HG03439 (cell line): Measurements from ENCODE around the gene RIC3.

Source experiments
- ATAC-seq: cut with Tn5 transposase; IDR thresholded peaks from one replicate; pipeline ENCODE4 v1.9.1; 2021; ENCODE audit warnings: mild to moderate bottlenecking, moderate library complexity; ENCODE audit not compliant: unreplicated experiment

RIC3 gene

GRCh38 chr11:8090756-8091155 is 78.1 kb downstream of the RIC3 start:
- ATAC-seq, result no peak

GRCh38 chr11:8089791-8090510 is 78.9 kb downstream of the RIC3 start:
- ATAC-seq, result no peak

- ATAC-seq, result no peak
These were observed 81.1 kb downstream of the RIC3 start for GRCh38 chr11:8087756-8088155.

GRCh38 chr11:8087185-8087584 is 81.6 kb downstream of the RIC3 start:
- no peak for ATAC-seq

- ATAC-seq, result no peak
These were observed 82.3 kb downstream of the RIC3 start for GRCh38 chr11:8086571-8086970.

- ATAC-seq, result no peak
These were observed 82.8 kb downstream of the RIC3 start for GRCh38 chr11:8086001-8086479.

GRCh38 chr11:8085011-8085645 is 83.7 kb downstream of the RIC3 start:
- no peak for ATAC-seq

GRCh38 chr11:8084352-8084751 is 84.5 kb downstream of the RIC3 start:
- ATAC-seq, result no peak

- no peak for ATAC-seq
These were observed 84.9 kb downstream of the RIC3 start for GRCh38 chr11:8083871-8084281.

GRCh38 chr11:8083088-8083395 is 85.8 kb downstream of the RIC3 start:
- no peak for ATAC-seq

- ATAC-seq, result no peak
These were observed 86.3 kb downstream of the RIC3 start for GRCh38 chr11:8082391-8083087.

- ATAC-seq, result no peak
These were observed 87.1 kb downstream of the RIC3 start for GRCh38 chr11:8081591-8082250.

GRCh38 chr11:8080674-8081590 is 87.9 kb downstream of the RIC3 start, which contains the start of gene TUB:
Gene TUB, plus strand, starts transcription at chr11:8081211. Its CDS starts 300 bp downstream, at chr11:8081511.
- no peak for ATAC-seq

GRCh38 chr11:8080069-8080670 is 88.7 kb downstream of the RIC3 start:
- no peak for ATAC-seq

GRCh38 chr11:8079111-8079675 is 89.6 kb downstream of the RIC3 start:
- no peak for ATAC-seq

- ATAC-seq, result no peak
These were observed 93.6 kb downstream of the RIC3 start for GRCh38 chr11:8075119-8075726.

GRCh38 chr11:8071616-8072581 is 96.9 kb downstream of the RIC3 start:
- ATAC-seq, result no peak
